Activated CD8-positive, alpha-beta memory T cell treated with anti-CD3 and anti-CD28 coated beads, Interleukin-2, amount 50 U/mL, for 24 hours (primary cell): ENCODE measurements around the gene ADAP1.

Experiments
- DNase-seq: peaks from one replicate; pipeline ENCODE4 v3.0.0-alpha.2; 2020; ENCODE audit errors: extremely low read depth

The ADAP1 gene

DNA sequence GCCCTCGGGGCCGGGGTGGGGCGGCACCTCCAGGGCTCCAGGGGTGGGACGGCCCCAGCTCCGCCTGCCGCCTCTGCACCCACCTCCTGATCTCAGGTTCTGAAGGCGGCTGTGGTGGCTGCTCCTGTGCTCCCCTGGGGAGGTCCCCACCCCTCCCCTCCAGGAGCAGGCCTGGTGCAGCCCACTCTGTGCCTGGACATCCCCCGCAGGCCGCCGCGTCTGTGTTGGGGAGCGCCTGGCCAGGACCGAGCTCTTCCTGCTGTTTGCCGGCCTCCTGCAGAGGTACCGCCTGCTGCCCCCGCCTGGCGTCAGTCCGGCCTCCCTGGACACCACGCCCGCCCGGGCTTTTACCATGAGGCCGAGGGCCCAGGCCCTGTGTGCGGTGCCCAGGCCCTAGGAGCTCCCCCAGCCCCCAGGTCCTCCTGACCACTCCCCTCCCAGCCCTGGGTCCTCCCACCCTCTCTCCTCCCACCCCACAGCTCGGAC, 34.0 kb upstream of the ADAP1 start:
- DNase-seq = no peak

DNA sequence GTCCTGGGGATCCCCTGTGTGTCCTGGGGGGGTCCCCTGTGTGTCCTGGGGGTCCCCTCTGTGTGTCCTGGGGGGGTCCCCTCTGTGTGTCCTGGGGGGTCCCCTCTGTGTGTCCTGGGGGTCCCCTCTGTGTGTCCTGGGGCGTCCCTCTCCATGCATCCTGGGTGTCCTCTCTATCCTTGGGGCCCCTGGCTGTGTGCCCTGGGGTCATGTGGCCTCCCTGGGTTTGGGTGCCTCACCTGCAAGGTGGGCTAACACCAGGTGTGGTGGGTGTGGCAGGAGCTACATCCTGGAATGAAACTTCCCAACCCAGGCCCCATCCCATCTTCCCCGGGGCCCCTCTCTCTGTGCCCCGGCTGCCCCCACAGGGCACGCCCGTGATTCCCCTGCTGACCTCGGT, 33.4 kb upstream of the ADAP1 start:
- DNase-seq = no peak

DNA sequence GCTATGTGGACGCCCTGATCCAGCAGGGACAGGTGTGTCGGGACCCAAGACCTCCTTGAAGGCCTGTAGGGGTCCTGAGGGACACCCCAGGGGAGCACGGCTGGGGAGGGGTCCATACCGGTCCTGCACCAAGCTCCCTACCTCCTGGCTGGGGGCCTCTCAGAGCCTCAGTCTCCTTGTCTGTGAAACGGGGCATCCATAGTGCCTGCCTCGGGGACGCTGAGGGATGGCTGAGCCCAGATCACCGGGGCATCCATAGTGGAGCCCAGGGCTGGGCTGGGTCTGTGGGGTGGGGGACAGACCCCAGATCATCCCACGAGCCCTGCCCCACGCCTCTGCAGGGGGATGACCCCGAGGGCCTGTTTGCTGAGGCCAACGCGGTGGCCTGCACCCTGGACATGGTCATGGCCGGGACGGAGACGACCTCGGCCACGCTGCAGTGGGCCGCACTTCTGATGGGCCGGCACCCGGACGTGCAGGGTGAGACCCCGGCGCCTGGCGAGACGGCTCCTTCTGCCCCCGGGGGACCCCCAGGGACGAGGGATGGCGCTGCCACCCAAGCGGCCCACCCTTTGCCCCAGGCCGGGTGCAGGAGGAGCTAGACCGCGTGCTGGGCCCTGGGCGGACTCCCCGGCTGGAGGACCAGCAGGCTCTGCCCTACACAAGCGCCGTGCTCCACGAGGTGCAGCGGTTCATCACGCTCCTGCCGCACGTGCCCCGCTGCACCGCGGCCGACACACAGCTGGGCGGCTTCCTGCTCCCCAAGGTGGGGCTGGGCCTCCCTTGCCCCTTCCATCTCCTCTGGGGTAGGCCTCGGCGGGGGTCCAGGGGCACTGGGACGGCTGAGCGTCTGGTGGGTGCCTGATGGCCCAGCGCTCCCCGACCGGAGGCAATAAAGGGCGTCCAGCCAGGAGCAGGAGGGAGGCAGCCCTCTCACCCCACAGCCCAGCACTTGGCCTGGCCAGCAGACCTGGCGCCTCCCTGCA, 32.6 kb upstream of the ADAP1 start:
- DNase-seq = no peak

DNA sequence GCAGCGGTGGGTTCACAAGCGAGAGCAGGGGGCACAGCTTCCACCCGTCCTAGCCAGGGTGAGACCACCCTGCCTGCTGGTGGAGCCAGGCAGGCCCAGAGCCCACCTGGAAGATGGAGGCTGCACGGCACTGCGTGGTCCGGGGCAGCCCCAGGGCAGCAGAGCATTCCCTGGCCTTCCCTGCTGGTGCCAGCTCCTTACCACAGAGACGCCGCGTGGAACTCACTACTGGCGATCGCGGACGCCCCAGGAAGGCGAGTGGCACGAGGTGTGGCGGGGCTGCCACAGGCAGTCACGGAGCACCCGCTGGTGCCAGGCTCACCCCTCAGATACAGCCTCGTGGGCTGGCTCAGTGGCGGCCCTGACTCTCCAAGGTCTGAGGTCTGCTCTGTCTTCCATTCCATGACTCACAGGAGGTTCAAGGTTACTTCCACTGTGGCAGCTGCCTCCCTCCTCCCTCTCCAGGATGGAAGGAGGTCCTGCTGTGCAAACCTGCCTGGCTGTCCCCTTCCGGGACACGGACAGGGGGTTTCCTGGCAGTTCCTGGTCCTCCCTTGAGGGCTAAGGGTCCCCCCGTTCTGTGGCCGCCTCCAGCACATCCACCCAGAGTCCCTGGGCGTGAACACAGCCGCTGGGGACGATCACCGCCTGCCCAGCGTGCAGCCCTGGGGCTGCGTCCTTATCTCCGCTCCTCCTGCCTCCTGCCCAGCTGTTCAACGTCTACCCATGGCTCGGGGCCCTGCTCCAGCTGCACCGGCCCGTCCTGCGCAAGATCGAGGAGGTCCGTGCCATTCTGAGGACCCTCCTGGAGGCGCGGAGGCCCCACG, 31.6 kb upstream of the ADAP1 start:
- DNase-seq = no peak

DNA sequence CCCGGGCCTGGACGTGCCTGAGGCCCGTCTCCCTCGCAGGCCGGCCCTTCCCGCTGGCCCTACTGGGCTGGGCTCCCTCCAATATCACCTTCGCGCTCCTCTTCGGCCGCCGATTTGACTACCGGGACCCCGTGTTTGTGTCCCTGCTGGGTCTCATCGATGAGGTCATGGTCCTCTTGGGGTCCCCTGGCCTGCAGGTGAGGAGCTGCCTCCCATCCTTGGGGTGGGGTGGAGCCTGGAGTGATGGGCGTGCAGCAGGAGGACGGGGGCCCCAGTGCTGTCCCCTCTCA, 30.6 kb upstream of the ADAP1 start:
- no peak for DNase-seq

DNA sequence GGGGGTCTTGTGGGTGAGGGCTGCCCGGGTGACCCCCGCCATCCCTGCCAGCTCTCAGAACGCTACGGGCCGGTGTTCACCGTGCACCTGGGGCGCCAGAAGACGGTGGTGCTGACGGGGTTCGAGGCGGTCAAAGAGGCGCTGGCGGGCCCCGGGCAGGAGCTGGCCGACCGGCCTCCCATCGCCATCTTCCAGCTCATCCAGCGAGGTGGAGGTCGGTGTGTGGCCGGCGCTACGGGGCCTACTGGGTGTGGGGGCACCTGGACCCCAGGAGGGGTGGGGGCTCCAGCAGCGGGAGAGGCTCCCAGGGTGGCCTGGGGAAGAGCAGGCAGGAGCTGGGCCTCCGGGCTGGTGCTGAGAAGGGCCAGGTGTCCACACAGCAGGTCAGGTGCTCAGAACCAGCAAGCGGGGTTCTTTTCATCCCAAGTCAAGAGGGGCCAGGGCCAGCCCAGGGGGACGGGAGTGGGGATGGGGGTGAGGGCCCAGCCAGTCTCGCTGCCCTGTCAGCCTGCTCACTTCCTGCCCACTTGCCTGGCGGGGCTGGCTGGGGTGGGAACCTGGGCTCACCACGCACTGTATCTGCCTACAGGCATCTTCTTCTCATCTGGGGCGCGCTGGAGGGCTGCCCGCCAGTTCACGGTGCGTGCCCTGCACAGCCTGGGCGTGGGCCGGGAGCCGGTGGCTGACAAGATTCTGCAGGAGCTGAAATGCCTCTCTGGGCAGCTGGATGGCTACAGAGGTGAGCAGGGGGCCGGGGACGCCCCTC, 30.1 kb upstream of the ADAP1 start:
- DNase-seq = no peak

DNA sequence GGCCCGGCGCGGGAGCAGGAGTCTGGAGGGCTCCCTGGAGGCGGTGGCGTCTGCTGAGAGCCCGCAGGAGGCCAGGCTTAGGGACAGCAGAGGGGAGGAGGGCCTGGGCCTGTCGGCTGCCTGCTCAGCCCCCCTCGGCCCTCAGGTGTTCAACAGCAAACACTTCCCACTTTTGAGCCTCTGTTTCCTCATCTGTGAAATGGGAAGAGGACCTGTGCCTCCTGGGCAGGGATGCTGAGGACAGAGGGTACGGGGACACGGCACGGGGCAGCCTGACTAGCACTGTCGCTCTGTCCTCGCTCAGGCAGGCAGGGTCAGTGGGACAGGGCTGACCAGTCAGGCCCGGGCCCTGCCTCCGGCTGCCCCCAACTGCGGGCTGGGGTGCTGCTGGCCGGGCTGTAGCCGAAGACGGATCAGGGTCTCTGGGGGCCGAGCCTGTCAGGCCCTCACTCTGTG, 29.2 kb upstream of the ADAP1 start:
- no peak for DNase-seq

DNA sequence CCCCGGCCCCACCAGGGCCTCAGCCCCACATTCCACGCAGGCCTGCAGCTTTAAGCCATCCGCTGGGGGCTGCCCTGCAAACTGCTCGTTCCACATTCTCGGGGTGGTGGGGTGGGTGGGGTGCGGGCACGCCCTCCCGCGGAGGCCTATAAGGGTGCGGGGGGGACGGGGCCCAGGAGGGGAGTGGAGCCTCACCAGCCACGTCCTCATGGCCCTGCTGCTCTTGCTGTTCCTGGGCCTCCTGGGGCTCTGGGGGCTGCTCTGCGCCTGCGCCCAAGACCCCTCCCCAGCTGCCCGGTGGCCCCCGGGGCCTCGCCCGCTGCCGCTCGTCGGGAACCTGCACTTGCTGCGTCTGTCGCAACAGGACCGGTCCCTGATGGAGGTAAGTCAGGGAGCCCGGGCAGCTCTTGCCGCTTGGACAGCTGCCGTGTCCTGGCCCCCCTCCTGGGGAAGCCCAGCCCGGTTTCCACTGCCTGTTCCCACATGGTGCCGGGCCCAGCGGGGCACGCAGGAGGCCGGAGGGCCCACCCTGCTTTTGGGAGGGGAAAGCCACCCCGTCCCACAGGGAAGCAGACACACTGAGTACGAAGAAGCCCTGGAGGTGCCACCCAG, 28.6 kb upstream of the ADAP1 start, which contains the start of gene CYP2W1:
CYP2W1 (plus strand) TSS at position 178 of the 612 bp plus-strand sequence; CDS start at position 209, 31 bp downstream.
- DNase-seq = no peak

DNA sequence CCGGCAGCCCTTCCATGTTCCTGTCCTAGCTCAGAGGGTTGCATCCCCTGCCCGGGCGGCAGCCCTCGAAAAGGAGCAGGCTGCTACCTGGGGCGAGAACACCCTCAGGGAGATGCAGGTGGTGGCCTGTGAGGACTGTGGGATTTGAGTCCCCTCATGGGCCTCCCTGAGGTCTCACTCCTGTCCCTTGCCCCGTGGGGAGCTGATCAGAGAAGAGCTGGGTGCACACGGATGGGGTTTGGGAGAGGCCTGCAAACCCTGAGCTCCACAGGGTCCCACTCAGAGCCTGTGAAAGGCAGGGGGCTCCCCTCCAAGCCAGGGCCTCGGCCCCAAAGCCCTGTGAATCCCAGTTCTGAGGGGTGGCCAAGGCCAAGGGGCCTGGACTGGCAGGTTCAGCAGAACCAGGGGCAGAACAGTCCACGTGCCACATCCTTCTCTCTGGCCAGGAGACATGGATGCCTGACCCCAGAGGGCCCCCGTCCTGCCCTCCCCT, 28.1 kb upstream of the ADAP1 start:
- DNase-seq = no peak

DNA sequence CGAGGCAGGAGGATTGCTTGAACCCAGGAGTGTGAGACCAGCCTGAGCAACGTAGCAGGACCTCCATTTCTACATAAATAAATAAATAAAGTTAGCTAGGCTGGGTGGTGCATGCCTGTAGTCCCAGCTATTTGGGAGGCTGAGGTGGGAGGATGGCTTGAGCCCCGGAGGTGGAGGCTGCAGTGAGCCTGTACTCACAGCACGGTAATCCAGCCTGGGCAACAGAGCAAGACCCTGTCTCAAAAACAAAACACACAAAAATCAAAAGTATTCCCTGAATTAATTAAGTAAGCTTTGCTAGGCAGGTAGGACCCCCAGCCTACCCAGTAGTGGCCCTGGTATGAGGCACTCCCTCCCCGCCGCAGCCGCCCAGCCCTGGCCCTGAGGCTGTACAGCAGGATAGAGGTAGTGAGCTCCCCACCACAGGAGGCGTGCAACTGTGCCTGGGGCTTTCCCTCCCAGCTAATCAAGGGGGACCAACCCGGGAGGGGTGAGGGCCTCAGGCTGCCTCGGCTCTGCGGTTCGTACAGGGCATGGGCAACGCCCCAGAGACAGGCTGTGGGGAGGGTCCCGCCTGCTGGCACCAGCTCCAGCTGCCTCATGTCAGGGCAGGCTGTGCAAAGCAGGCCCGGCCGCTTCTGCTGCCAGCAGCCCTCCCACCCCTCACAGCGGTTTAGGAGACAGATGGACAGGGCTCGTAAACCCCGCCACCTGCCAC, 27.5 kb upstream of the ADAP1 start:
- no peak for DNase-seq

DNA sequence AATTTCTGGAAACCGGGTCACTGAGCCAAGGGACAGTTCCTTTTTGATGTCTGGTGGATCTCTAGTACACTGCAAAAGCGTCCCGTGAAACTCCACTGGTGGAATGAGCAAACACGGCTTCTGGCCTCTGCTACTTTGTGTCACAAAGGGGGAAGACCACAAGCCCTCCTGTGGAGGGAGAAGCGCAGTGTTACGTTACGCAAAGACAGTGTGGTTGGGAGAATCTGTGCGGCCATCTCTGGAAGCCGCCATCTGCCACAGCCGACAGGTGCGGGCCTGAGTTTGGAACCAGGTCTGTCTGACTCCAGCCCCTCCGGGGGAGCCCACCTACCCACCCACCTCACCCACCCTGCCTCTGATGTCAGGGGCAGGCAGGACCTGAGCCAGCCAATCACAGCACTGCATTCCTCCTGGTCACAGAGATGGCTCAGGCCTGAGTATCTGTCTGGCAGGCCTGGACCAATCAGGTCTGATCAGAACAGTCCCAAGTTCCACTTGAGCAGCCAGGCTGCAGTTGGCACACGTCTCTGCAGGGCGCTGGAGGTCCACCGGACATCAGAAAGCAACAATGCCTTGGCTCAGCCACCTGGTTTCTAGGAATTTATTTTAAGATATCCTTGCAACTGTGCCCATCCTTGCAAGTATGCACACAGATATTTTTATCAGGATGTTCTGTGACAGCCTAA, 25.5 kb upstream of the ADAP1 start:
- no peak for DNase-seq

DNA sequence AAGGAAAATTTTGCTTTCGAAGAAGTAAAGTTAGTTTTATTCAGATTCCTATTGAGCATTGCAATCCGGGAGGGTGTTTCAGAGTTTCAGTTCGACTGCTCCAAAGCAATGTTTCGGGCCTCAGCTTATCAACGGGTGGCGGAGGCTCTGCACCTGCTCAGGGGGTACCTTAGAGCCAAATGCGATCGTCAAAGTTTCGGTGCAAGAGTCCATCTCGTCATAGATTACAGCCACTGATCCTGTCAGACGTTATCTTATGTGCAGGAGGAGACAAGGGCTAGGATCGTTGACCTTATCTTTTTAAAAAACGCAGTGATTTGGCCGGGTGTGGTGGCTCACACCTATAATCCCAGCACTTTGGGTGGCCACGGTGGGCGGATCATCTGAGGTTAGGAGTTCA, 24.7 kb upstream of the ADAP1 start:
- DNase-seq = no peak

DNA sequence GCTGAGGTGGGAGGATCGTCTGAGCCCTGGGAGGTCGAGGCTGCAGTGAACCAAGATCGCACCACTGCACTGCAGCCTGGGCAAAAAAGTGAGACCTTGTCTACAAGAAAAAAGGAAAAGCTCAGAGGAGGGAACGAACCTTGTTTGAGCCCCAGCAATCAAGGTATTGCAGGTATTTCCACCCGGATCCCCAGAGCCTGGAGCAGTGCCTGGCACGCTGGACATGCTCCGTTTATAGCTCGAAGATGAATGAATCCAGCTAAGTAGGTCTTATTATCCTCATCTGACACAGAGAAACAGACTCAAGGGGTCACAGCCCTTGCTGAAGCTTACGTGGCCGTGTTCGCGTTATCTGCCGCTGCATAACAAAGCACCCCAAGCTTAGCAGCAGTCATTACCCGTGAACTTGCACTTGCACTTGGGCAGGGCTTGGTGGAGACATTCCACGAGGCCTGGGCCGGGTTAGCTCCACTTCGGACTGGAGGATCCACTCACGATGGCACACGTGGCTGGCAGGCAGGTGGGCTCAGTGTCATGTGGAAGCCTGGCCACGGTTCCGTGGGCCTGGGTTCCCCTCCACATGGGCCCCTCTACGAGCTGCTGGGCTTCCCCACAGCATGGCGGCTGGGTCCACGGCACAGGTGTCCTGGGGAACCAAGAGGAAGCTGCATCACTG, 24.1 kb upstream of the ADAP1 start:
- DNase-seq = no peak

DNA sequence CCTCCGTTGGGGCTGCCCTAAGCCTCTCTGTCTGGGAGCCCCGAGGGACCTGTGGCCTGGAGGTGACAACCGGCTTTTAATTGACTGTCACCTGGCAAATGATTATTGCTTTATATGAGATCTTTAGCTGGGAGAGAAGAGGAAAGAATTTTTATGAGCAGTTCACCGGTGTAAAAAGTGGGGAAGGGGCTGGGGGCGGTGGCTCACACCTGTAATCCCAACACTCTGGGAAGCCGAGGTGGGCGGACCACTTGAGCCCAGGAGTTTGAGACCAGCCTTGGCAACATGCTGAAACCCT, 23.5 kb upstream of the ADAP1 start:
- DNase-seq = no peak

DNA sequence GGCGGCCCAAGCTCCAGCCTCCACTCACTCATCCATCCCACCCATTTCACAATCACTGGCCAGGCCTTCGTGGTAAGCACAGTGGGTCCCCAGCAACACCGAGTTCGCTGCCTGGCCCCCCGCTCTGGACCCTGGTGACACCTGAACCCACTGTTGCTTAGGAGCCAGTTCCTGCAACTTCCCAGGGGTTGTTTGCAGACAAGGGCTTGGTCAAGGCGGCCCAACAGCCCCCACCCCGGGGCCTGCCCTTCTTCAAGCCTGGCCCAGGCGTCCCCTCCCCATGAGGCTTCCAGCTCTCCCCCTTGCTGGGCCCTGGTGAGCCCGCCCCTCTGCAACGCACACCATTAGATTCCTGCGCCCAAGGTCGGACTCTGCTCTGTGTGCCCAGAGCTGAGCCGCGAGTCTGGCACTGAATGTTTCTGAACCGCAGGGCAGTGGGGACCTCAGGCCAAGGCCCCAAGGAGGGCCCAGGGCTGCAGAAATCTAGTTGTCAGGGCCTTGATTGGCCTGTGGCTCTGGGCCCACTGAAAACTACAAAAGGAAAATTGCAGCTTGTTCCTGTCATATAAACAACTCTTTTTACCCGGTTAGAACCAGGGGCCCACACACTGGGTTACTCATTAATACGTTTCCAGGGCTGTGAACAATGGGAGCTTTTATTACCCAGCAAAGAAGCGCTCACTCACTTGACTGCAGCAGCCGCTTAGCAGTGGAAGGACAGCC, 23.0 kb upstream of the ADAP1 start:
- no peak for DNase-seq

DNA sequence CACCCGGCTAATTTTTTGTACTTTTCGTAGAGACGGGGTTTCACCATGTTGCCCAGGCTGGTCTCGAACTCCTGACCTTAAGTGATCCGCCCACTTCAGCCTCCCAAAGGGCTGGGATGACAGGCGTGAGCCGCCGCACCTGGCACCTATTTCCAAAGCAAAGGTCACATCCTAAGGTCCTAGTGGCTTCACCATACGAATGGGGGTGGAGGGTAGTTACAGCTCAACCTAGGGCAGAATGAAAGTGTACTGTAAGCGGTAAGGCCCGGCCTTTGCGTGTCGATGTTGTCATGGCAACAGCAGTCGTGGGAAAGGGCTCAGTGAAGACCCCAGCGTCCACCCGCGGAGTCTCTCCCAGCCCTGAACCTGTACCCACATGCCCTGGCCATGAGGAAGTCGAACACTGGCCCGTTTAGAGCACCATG, 22.4 kb upstream of the ADAP1 start:
- no peak for DNase-seq

DNA sequence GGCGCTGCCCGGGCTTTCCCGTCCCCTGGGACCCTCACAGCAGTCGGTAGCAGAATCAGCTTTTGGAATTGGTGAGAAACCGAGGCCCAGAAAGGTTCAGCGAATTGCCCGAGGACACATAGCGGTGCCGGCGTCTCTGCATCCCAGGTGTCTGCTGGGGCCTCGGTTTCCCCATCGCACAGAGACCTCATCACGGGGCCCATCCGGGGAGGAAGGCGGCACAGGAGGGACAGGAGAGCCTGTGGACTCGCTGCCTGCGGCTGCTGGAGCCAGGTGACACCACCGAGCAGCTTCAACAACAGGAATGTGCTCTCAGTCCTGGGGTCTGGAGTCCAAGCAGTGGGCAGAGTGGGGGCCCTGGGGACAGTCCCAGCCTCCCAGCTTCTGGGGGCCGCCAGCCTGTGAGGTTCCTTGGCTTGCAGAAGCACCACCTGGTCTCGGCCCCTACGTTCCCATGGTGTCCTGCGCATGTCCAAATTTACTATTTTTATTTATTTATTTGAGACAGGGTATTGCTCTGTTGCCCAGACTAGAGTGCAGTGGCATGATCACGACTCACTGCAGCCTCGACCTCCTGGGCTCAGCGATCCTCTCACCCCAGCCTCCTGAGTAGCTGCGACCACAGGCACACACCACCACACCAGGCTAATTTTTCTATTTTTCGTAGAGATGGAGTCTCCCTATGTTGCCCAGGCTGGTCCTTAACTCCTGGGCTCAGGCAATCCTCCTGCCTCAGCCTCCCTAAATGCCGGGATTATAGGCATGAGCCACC, 21.4 kb upstream of the ADAP1 start:
- DNase-seq = no peak
